NT2/D1 (cell line): ENCODE measurements around the gene MAML1.

Experiments
- SUZ12 ChIP-seq: IDR thresholded peaks from 2 replicates; pipeline ENCODE4 v1.6.1; 2011; ENCODE audit not compliant: insufficient read length, insufficient read depth; ENCODE audit errors: extremely low read depth
- YY1 ChIP-seq: IDR thresholded peaks from 2 replicates; pipeline ENCODE4 v1.6.1; 2011; ENCODE audit not compliant: insufficient read length, insufficient read depth
- ZNF274 ChIP-seq: IDR thresholded peaks from 2 replicates; pipeline ENCODE4 v1.6.1; 2011; ENCODE audit warnings: mild to moderate bottlenecking, low read depth, low read length

GRCh38 chr5:179766726-179767455, 34.3 kb downstream of the MAML1 start:
- TF ChIP-seq ZNF274 = no peak
- TF ChIP-seq YY1 = no peak
- no peak for TF ChIP-seq SUZ12
